WERI-Rb-1 (cell line): ENCODE results near the gene SP2.

ENCODE experiments used
- DNase-seq: peaks from one replicate; pipeline ENCODE4 v3.0.0-alpha.2; 2020
- H3K27ac ChIP-seq: fragments of 250-450 bp; sonication (Bioruptor Pico); 2 replicates; pipeline ENCODE4 v1.5.1; 2020; ENCODE audit warnings: mild to moderate bottlenecking, moderate library complexity
- H3K27me3 ChIP-seq: fragments of 250-450 bp; sonication (Bioruptor Pico); 2 replicates; pipeline ENCODE4 v1.5.1; 2021; ENCODE audit warnings: mild to moderate bottlenecking, low read depth, moderate library complexity; ENCODE audit not compliant: insufficient read depth, severe bottlenecking
- H3K36me3 ChIP-seq: fragments of 250-450 bp; sonication (Bioruptor Pico); 2 replicates; pipeline ENCODE4 v1.5.1; 2020; ENCODE audit warnings: mild to moderate bottlenecking, moderate library complexity
- H3K4me3 ChIP-seq: 2 replicates; pipeline ENCODE4 v1.5.1; 2011; ENCODE audit warnings: low read depth, mild to moderate bottlenecking, control low read depth, low read length
- H3K9me3 ChIP-seq: fragments of 250-450 bp; sonication (Bioruptor Pico); 2 replicates; pipeline ENCODE4 v1.5.1; 2021; ENCODE audit warnings: mild to moderate bottlenecking, moderate library complexity; ENCODE audit not compliant: severe bottlenecking
- CTCF ChIP-seq: IDR thresholded peaks from 2 replicates; pipeline ENCODE4 v1.5.1; 2011; ENCODE audit warnings: low read depth, mild to moderate bottlenecking, control low read depth, inconsistent platforms, low read length

Gene SP2

GRCh38 chr17:47962901-47963300 is 66.9 kb downstream of the SP2 start:
- Histone ChIP-seq H3K4me3 (no peak overlapping the region), H3K27ac (no peak overlapping the region), H3K27me3 (no peaks in the 10 kb centered on the region), H3K9me3 (peaks cover 11% of the 10 kb centered on the region), H3K36me3 (no peaks in the 10 kb centered on the region)
- no peak for TF ChIP-seq CTCF
- no peak for DNase-seq

- H3K27me3 ChIP-seq, result no peaks in the 10 kb centered on the region
- no peak for TF ChIP-seq CTCF
- no peak overlapping the region for H3K27ac ChIP-seq
- peaks cover 11% of the 10 kb centered on the region for H3K9me3 ChIP-seq
- H3K36me3 ChIP-seq, result no peaks in the 10 kb centered on the region
- DNase-seq, result no peak
- no peak overlapping the region for H3K4me3 ChIP-seq
Measured at GRCh38 chr17:47964856-47965255, 68.8 kb downstream of the SP2 start.

GRCh38 chr17:47966079-47966519 is 70.1 kb downstream of the SP2 start:
- no peak for TF ChIP-seq CTCF
- Histone ChIP-seq H3K27me3 (no peaks in the 10 kb centered on the region), H3K36me3 (no peaks in the 10 kb centered on the region), H3K27ac (no peak overlapping the region), H3K4me3 (no peak overlapping the region), H3K9me3 (peaks cover 11% of the 10 kb centered on the region)
- no peak for DNase-seq

GRCh38 chr17:47967607-47968252 is 71.7 kb downstream of the SP2 start:
- H3K9me3 ChIP-seq, result no peaks in the 10 kb centered on the region
- peaks cover 6% of the 10 kb centered on the region for H3K36me3 ChIP-seq
- TF ChIP-seq CTCF, result no peak
- no peak overlapping the region for H3K27ac ChIP-seq
- no peak for DNase-seq
- no peaks in the 10 kb centered on the region for H3K27me3 ChIP-seq
- H3K4me3 ChIP-seq, result no peak overlapping the region

GRCh38 chr17:47968836-47969235 is 72.8 kb downstream of the SP2 start:
- peaks cover 17% of the 10 kb centered on the region for H3K36me3 ChIP-seq
- DNase-seq, result no peak
- no peak for TF ChIP-seq CTCF
- H3K27ac ChIP-seq, result no peak overlapping the region
- H3K27me3 ChIP-seq, result no peaks in the 10 kb centered on the region
- H3K9me3 ChIP-seq, result no peaks in the 10 kb centered on the region
- H3K4me3 ChIP-seq, result no peak overlapping the region
